Muscle layer of colon (tissue), 2 donors: ENCODE measurements around the gene ACTN1.
A peak's percentile ranks its signal among the peaks of the same experiment; 100 is the strongest.
"Not testable (repeated sequence)": the region's sequence is repeated elsewhere in the genome, so short reads cannot be mapped to it uniquely, and the experiment has no call there.

Experiments
- H3K27ac ChIP-seq: one replicate; pipeline ENCODE4 v1.7.0; 2013; ENCODE audit warnings: low read depth, mild to moderate bottlenecking, low read length, moderate library complexity
- H3K27me3 ChIP-seq, 2 donors: one replicate each; pipeline ENCODE4 v1.7.0; 2013; ENCODE audit warnings: low read length in 2 of 2, mild to moderate bottlenecking in 2 of 2; ENCODE audit not compliant: insufficient read depth in 2 of 2, control insufficient read depth in 1 of 2
- H3K36me3 ChIP-seq: one replicate; pipeline ENCODE4 v1.7.0; 2013; ENCODE audit warnings: mild to moderate bottlenecking, low read length; ENCODE audit not compliant: insufficient read depth
- H3K4me1 ChIP-seq: one replicate; pipeline ENCODE4 v1.7.0; 2013; ENCODE audit warnings: mild to moderate bottlenecking, low read length; ENCODE audit not compliant: insufficient read depth
- H3K4me3 ChIP-seq, 2 donors: one replicate each; pipeline ENCODE4 v1.7.0; 2013; ENCODE audit warnings: low read length in 2 of 2, low read depth in 1 of 2, mild to moderate bottlenecking in 1 of 2, moderate library complexity in 1 of 2
- H3K9ac ChIP-seq: one replicate; pipeline ENCODE4 v1.7.0; 2013; ENCODE audit warnings: low read length
- H3K9me3 ChIP-seq: one replicate; pipeline ENCODE4 v1.7.0; 2013; ENCODE audit warnings: mild to moderate bottlenecking, low read length
- donor health status: abdominal sarcoma.
- donor health status: Adenocarcinoma of cecum.

ACTN1 gene

GRCh38 chr14:68979021-68979721 lies at the start of gene ACTN1:
Gene ACTN1 (minus strand): TSS chr14:68979302. CDS start chr14:68979056, 246 bp downstream.
- Histone ChIP-seq H3K27me3 (no peaks in the 10 kb centered on the region), H3K36me3 (peaks cover 11% of the 10 kb centered on the region), H3K4me1 (peaks cover 56% of the 10 kb centered on the region), H3K9me3 (no peaks in the 10 kb centered on the region), H3K9ac (peak within 1 kb of the TSS; percentile 91), H3K27ac (peak within 1 kb of the TSS; percentile 94), H3K4me3 (peak within 1 kb of the TSS; percentile 85 to 90)

- Histone ChIP-seq H3K27me3 (no peaks in the 10 kb centered on the region), H3K9ac (no peak overlapping the region), H3K4me3 (no peak overlapping the region), H3K9me3 (no peaks in the 10 kb centered on the region), H3K36me3 (no peaks in the 10 kb centered on the region), H3K4me1 (no peaks in the 10 kb centered on the region), H3K27ac (no peak overlapping the region)
Observed at GRCh38 chr14:69027242-69027913, 48.3 kb upstream of the ACTN1 start.

GRCh38 chr14:69023035-69023434 lies 43.9 kb upstream of the ACTN1 start:
- H3K4me3 ChIP-seq, result no peak overlapping the region
- no peaks in the 10 kb centered on the region for H3K36me3 ChIP-seq
- H3K9ac ChIP-seq, result no peak overlapping the region
- H3K9me3 ChIP-seq, result no peaks in the 10 kb centered on the region
- H3K4me1 ChIP-seq, result no peaks in the 10 kb centered on the region
- no peak overlapping the region for H3K27ac ChIP-seq
- H3K27me3 ChIP-seq, result no peaks in the 10 kb centered on the region

GRCh38 chr14:69022093-69022492 lies 43.0 kb upstream of the ACTN1 start:
- not testable (repeated sequence) for H3K9ac ChIP-seq, H3K27ac ChIP-seq, H3K36me3 ChIP-seq, H3K9me3 ChIP-seq, H3K4me3 ChIP-seq, H3K4me1 ChIP-seq, H3K27me3 ChIP-seq

GRCh38 chr14:69017706-69018105 lies 38.6 kb upstream of the ACTN1 start:
- Histone ChIP-seq H3K36me3 (no peaks in the 10 kb centered on the region), H3K9ac (no peak overlapping the region), H3K9me3 (no peaks in the 10 kb centered on the region), H3K27me3 (no peaks in the 10 kb centered on the region), H3K27ac (no peak overlapping the region), H3K4me3 (no peak overlapping the region), H3K4me1 (no peaks in the 10 kb centered on the region)

GRCh38 chr14:69014829-69015259 lies 35.7 kb upstream of the ACTN1 start:
- no peaks in the 10 kb centered on the region for H3K9me3 ChIP-seq
- no peak overlapping the region for H3K27ac ChIP-seq
- H3K36me3 ChIP-seq, result no peaks in the 10 kb centered on the region
- no peak overlapping the region for H3K9ac ChIP-seq
- H3K4me1 ChIP-seq, result no peaks in the 10 kb centered on the region
- no peak overlapping the region for H3K4me3 ChIP-seq
- H3K27me3 ChIP-seq, result no peaks in the 10 kb centered on the region

- H3K27ac ChIP-seq, result no peak overlapping the region
- H3K4me1 ChIP-seq, result no peaks in the 10 kb centered on the region
- H3K9ac ChIP-seq, result no peak overlapping the region
- H3K9me3 ChIP-seq, result no peaks in the 10 kb centered on the region
- H3K4me3 ChIP-seq, result no peak overlapping the region
- no peaks in the 10 kb centered on the region for H3K36me3 ChIP-seq
- H3K27me3 ChIP-seq, result no peaks in the 10 kb centered on the region
Observed at GRCh38 chr14:69013943-69014782, 35.1 kb upstream of the ACTN1 start.

GRCh38 chr14:69012256-69012953 lies 33.3 kb upstream of the ACTN1 start:
- no peak overlapping the region for H3K27ac ChIP-seq
- no peaks in the 10 kb centered on the region for H3K36me3 ChIP-seq
- no peaks in the 10 kb centered on the region for H3K27me3 ChIP-seq
- H3K9ac ChIP-seq, result no peak overlapping the region
- no peak overlapping the region for H3K4me3 ChIP-seq
- H3K4me1 ChIP-seq, result peaks cover 4% of the 10 kb centered on the region
- H3K9me3 ChIP-seq, result no peaks in the 10 kb centered on the region

- Histone ChIP-seq H3K4me1 (peaks cover 9% of the 10 kb centered on the region), H3K4me3 (no peak overlapping the region), H3K27ac (no peak overlapping the region), H3K9me3 (no peaks in the 10 kb centered on the region), H3K36me3 (no peaks in the 10 kb centered on the region), H3K27me3 (no peaks in the 10 kb centered on the region), H3K9ac (no peak overlapping the region)
Observed at GRCh38 chr14:69010648-69011047, 31.5 kb upstream of the ACTN1 start.

GRCh38 chr14:69008421-69008884 lies 29.4 kb upstream of the ACTN1 start:
- Histone ChIP-seq H3K4me3 (no peak overlapping the region), H3K27ac (no peak overlapping the region), H3K9ac (no peak overlapping the region), H3K27me3 (no peaks in the 10 kb centered on the region), H3K4me1 (peaks cover 20% of the 10 kb centered on the region), H3K36me3 (no peaks in the 10 kb centered on the region), H3K9me3 (no peaks in the 10 kb centered on the region)

- H3K27me3 ChIP-seq, result no peaks in the 10 kb centered on the region
- H3K4me1 ChIP-seq, result peaks cover 20% of the 10 kb centered on the region
- no peak overlapping the region for H3K9ac ChIP-seq
- H3K27ac ChIP-seq, result no peak overlapping the region
- H3K36me3 ChIP-seq, result no peaks in the 10 kb centered on the region
- H3K9me3 ChIP-seq, result no peaks in the 10 kb centered on the region
- H3K4me3 ChIP-seq, result no peak overlapping the region
Observed at GRCh38 chr14:69006346-69006745, 27.2 kb upstream of the ACTN1 start.
